ENCODE data around the gene DHRSX. TPM values are rescaled to one million over a fixed set of nuclear protein-coding genes. Genes with fewer than 3 reads are reported as not detected.
A peak's percentile ranks its signal among the peaks of the same experiment; 100 is the strongest.

Gene DHRSX
- total and polyA plus RNA-seq, 2 of the 8 experiments (the other 6 are each of a cell fraction or from before 2014, with no cell fraction given): 35.1 to 43.4 TPM

DNA sequence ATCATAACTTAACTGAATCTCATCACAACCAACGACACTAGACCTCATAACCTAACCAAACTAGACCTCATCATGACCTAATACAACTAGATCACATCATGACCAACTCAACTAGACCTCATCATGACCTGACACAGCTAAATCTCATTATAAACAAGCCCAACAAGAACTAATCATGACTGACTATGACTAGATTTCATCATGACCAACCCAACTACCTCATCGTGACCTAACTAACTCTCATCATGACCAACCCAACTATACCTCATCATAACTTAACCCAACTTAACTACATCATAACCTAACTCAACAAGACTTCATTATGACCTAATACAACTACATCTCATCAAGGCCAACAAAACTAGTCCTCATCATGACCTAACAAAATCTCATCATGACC, 86.8 kb downstream of the DHRSX start:
- 89 to 100% methylated on average over 1 to 2 of the region's 2 CpGs for WGBS, 2 experiments (ENCODE audit: extremely low coverage in 1 of 2, insufficient coverage in 1 of 2, insufficient read length in 1 of 2, insufficient replicate concordance in 2 of 2, low coverage in 1 of 2, low lambda C conversion rate in 2 of 2, missing lambda C conversion rate in 1 of 2)
- TF ChIP-seq KDM1A (IDR thresholded peaks at IDR 0.05; ENCODE audit: borderline replicate concordance, low read length) (no peak), CHD1 (IDR thresholded peaks at IDR 0.05; ENCODE audit: low read depth, low read length) (no peak), CEBPB (IDR thresholded peaks at IDR 0.05; ENCODE audit: low read depth, low read length) (no peak), MAFK (IDR thresholded peaks at IDR 0.05; ENCODE audit: low read depth, low read length) (no peak)

More for the DNA sequence above, 86.8 kb downstream of the DHRSX start:
- no peak overlapping the region for H2AFZ ChIP-seq (ENCODE audit: low read length)
- no peak overlapping the region for H2BK12ac ChIP-seq (ENCODE audit: low read depth, low read length)
- no peaks in the 10 kb centered on the region for H3K4me1 ChIP-seq (replicated peaks in 1 of 4; ENCODE audit: control insufficient read depth in 3 of 4, insufficient read depth in 4 of 4, low read length in 3 of 4)
- no peak overlapping the region for H2BK120ac ChIP-seq (replicated peaks; ENCODE audit: low read depth, low read length)
- H4K8ac ChIP-seq (ENCODE audit: extremely low read depth, insufficient read depth, low read length): no peak overlapping the region
- no peak overlapping the region for H3K56ac ChIP-seq (replicated peaks; ENCODE audit: insufficient read length, low read depth, low read length)
- H3K18ac ChIP-seq (ENCODE audit: extremely low read depth, low read length): no peak overlapping the region
- H3K4me2 ChIP-seq (ENCODE audit: insufficient read depth in 1 of 2, low read depth in 2 of 2, low read length in 2 of 2): no peak overlapping the region
- H3K79me1 ChIP-seq (ENCODE audit: low read depth, low read length): no peaks in the 10 kb centered on the region; the same call in 1 of the 2 replicates
- no peak overlapping the region for H2BK20ac ChIP-seq (ENCODE audit: low read length)
- peaks cover 0 to 16% of the 10 kb centered on the region in 2 experiments; a peak in 1 of 4 replicates for H3K9me3 ChIP-seq (ENCODE audit: insufficient read depth in 2 of 2, low read depth in 1 of 2, low read length in 1 of 2)
- ChIA-PET CTCF (ENCODE audit: partially characterized antibody) (no interaction called here), POLR2A (ENCODE audit: partially characterized antibody) (no interaction called here)
- H3K14ac ChIP-seq (ENCODE audit: insufficient read length): no peak overlapping the region
- peak; percentile 69 for FAIRE-seq
- H3K4ac ChIP-seq (replicated peaks; ENCODE audit: insufficient read length, low read depth, low read length): no peak overlapping the region
- no peak overlapping the region for H2BK15ac ChIP-seq (ENCODE audit: low read length)
- no peak overlapping the region for H3K9ac ChIP-seq (replicated peaks in 1 of 4; ENCODE audit: extremely low read depth in 1 of 4, low read depth in 3 of 4, low read length in 3 of 4)
- DNase-seq (ENCODE audit: low read depth in 1 of 2, low spot score in 2 of 2): no peak
- H3K27ac ChIP-seq (ENCODE audit: low read depth, low read length): no peak overlapping the region
- no peaks in the 10 kb centered on the region for H4K20me1 ChIP-seq (replicated peaks in 1 of 2; ENCODE audit: control insufficient read depth in 1 of 2, insufficient read depth in 2 of 2, low read length in 2 of 2)
- H3K23me2 ChIP-seq (ENCODE audit: low read depth, low read length): peaks cover 12% of the 10 kb centered on the region; the same call in 1 of the 2 replicates
- peaks cover 0 to 3% (median 0%) of the 10 kb centered on the region in 4 experiments; a peak in 3 of 8 replicates for H3K36me3 ChIP-seq (ENCODE audit: control insufficient read depth in 2 of 4, insufficient read depth in 4 of 4, low read length in 3 of 4)
- H3K4me3 ChIP-seq (ENCODE audit: extremely low read depth in 1 of 4, insufficient read depth in 2 of 4, low read depth in 3 of 4, low read length in 4 of 4): no peak overlapping the region
- no peak overlapping the region for H4K91ac ChIP-seq (replicated peaks; ENCODE audit: insufficient read length, low read length)
- no peak overlapping the region for H2BK5ac ChIP-seq (ENCODE audit: low read depth, low read length)
- H3K79me2 ChIP-seq (ENCODE audit: control insufficient read depth in 1 of 2, insufficient read depth in 2 of 2, low read length in 2 of 2): peaks cover 12 to 33% of the 10 kb centered on the region in 2 experiments; a peak in 3 of 4 replicates
- H3K27me3 ChIP-seq (replicated peaks in 1 of 4; ENCODE audit: control insufficient read depth in 3 of 4, extremely low read depth in 1 of 4, insufficient read depth in 3 of 4, low read length in 3 of 4): no peaks in the 10 kb centered on the region
- no peak overlapping the region for H3K23ac ChIP-seq (ENCODE audit: insufficient read length)
- H2AK5ac ChIP-seq (ENCODE audit: low read depth, low read length): no peak overlapping the region
- no peak overlapping the region for H4K5ac ChIP-seq (ENCODE audit: insufficient read length, low read depth, low read length)
